ENCODE measurements around the gene EMX2.

EMX2 gene

DNA sequence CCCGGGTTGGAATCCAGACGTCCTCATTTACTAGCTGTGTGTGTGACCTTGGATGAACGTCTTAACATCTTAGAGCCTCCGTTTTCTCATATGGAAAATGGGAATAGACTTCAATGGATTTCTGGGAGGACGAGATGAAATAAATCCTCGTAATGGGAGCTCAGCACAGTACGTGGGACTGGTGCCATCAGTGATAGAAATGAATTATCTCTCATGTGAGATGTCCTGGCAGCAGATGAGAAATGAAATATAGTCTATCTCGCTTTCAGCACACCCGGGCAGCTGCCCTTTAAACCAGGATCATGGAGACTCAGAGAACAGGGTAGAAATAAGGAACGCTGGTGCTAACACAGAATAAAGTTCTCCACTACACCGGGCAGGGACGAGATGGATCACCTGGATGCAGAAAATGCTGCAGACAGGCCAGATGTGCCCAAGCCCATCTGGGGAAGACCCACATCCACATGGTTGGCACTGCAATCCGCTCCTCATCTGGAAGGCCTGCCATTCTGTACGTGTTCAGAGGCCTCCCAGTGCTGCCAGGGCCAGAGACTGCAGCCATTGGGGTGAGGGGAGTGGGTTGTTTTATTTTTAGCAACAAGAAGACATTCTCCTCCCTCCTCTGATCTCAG is 11.1 kb upstream of the EMX2 start:
- DNase-seq (ENCODE audit: low read depth) = no peak
- TF ChIP-seq, protein P1, sequence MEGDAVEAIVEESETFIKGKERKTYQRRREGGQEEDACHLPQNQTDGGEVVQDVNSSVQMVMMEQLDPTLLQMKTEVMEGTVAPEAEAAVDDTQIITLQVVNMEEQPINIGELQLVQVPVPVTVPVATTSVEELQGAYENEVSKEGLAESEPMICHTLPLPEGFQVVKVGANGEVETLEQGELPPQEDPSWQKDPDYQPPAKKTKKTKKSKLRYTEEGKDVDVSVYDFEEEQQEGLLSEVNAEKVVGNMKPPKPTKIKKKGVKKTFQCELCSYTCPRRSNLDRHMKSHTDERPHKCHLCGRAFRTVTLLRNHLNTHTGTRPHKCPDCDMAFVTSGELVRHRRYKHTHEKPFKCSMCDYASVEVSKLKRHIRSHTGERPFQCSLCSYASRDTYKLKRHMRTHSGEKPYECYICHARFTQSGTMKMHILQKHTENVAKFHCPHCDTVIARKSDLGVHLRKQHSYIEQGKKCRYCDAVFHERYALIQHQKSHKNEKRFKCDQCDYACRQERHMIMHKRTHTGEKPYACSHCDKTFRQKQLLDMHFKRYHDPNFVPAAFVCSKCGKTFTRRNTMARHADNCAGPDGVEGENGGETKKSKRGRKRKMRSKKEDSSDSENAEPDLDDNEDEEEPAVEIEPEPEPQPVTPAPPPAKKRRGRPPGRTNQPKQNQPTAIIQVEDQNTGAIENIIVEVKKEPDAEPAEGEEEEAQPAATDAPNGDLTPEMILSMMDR (IDR thresholded peaks at IDR 0.05; ENCODE audit: low read length, missing control alignments) = no peak
- H3K4me3 ChIP-seq (replicated peaks; ENCODE audit: low read depth, low read length) = no peak overlapping the region

DNA sequence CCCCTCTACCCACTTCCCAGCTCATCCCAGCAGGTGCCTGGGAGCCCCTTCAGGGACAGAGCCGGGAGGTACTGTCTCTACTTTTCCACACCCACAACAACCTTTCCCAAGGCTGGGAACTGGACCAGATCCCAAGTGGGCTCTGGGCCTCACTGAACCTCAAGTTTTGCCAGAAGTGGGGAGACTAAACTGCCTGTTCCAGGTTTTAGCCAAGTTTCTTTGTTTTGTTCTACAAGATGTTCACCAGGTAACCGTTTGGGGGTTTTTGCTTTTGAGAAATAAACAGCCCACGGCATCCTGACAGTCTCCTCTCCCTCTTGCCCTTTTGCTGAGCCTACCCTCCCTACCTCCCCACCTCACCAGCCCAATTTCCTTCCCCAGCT is 10.6 kb upstream of the EMX2 start:
- no peak for DNase-seq (ENCODE audit: low read depth)
- TF ChIP-seq, protein P1 (IDR thresholded peaks at IDR 0.05; ENCODE audit: low read length, missing control alignments) = no peak
- H3K4me3 ChIP-seq (replicated peaks; ENCODE audit: low read depth, low read length) = no peak overlapping the region

DNA sequence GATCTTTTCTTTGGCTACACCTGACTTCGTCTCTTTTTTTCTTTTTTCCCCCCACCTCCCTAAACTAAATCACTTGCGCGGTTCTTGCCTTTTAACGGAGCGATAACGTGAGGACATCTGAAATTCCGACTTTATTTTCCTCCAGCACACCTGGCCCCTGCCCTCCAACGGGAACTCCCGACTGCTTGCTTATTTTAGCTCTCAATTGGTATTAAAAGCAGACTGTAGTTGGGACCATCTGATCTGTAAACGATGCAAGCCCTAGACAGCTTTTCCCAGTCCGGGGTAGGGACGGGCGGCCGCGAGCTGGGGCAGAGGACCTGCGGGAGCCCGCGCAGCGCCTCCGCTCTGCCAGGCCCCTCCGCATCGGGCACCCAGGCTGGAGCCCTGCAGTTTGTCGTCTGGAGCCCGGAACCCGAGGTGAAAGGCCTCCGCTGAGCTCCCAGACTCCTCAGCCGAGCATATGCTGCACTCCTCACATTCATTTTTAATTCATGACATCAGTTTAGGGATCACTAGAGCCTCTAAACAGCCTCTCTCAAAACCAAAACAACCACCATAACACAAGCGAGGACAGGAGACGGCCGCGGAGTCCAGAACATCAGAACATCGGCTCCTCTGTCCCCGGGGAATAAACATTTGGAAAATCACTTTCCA is 10.0 kb upstream of the EMX2 start:
- TF ChIP-seq, protein P1 (IDR thresholded peaks at IDR 0.05; ENCODE audit: low read length, missing control alignments) = no peak
- DNase-seq (ENCODE audit: low read depth) = no peak
- H3K4me3 ChIP-seq (replicated peaks; ENCODE audit: low read depth, low read length) = no peak overlapping the region

DNA sequence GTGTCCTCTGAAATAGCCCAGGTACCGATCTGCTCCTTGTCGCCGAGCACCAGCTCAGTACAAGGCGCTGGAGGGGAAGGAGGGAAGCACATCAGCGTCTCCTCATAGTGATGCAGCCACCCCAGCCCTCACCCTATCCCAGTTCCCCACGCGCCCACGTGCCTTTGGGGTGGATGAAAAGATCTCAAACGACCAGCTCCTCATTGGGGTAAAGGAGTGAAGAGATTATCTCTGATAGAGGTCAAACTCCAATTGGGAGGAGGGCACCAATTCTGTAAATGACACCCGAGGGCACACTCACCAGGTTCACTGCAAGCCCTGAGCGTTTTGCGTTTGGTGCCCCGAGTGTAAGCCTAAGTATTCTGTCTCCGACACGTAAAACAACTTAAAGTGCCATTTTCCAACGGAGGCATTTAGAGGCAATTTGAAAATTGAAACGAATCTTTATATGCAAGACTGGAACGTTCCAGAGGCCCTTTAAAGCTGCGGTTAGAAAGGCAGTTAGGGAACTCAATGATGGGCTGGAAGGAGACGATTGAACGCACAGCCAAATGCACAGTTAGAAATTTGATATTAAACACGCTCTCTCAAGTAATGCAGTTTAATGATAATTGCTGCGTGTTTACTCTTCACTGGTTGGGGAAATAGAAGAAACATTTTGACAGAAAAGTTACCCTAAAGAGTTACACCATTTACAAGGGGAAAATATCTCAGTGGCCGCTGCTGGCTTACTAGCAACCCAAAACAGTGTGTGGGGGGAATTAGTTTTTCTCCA is 8.9 kb upstream of the EMX2 start:
- no peak overlapping the region for H3K4me3 ChIP-seq (replicated peaks; ENCODE audit: low read depth, low read length)
- TF ChIP-seq, protein P1 (IDR thresholded peaks at IDR 0.05; ENCODE audit: low read length, missing control alignments) = no peak
- no peak for DNase-seq (ENCODE audit: low read depth)

DNA sequence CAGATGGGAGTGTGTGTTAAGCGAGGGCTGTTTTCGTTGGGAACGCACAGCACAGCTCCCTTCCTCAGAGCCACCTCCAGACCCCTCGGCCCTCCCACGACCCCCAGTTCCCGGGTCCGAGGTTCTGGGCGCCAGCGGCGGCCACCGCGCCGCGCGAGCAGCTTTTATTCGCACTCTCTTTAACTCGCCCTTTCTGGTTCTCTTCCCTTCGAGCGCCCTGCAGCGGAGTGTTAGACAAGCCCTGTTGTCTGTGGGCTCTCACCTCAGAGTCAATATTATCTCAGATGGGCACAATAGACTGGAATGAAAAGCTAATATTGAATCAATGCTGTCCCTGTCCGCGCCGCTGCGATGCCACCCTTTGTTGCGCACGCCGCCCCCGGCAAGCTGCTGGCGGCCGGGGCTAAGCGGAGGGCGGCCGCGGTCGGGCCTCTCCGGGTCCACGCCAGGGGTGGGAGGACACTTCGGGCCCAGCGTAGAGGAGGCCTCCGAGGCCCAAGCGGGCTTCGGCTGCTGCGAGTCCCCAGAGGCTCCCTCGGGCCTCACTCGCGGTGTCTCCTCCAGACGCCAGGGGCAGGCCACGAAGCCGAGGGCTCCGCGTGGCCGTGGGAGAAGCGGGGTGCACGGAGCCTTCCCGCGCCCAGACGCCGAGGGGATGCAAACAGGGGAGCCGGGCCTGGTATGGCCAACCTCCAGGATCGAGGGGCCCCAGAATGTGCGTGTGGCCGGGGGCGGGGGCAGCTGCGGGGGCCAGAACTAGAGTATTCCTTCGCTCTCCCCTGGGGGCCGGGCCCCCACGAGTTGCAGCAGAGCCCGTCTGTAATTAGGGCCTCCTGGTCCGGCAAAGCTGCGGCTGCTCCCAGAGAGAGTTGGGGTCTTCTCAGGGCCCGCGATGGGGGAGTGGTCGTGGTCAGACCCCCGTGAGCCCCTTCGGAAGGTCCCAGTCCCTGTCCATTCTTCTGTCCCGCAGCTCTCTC is 7.9 kb upstream of the EMX2 start:
- peak overlapping the region; percentile 33 for H3K4me3 ChIP-seq (replicated peaks; ENCODE audit: low read depth, low read length)
- no peak for DNase-seq (ENCODE audit: low read depth)
- TF ChIP-seq, protein P1 (IDR thresholded peaks at IDR 0.05; ENCODE audit: low read length, missing control alignments) = no peak

DNA sequence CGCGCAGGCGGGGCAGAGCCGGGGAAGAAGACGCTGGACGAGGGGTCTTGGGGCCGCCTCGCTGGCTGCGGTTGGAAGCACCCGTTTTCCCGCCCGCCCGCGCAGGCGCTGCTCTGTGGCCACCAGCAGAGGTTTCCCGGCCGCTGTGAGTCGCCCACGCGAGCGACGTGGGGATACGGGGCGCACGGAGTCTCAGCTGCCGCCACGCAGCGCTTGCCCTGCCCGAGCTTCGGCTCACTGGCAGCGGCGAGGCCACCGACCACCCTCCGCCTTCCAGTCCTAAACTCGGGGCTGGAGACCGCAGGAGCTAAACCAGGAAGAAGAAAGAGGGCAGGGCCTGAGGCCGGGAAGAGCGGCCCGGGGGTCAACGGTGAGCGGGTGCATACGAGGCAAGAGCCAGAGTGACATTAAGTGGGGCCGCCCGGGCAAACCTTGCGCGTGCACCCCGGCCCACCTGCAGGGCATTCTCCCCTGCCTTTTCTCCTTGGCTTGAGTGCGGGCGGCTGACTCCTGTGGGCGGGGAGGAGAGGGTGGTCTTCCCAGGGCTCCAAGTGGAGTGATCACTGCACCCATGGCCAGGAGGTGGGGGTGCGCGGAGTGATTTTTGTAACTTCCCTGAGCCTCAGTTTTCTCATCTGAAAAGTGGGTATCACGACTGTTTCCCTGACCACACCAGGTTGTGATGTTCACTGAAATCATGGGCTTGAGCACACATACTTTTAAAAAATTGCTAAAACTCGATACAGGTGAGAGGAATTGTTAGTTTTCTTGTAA is 7.1 kb upstream of the EMX2 start:
- TF ChIP-seq, protein P1 (IDR thresholded peaks at IDR 0.05; ENCODE audit: low read length, missing control alignments) = no peak
- H3K4me3 ChIP-seq (replicated peaks; ENCODE audit: low read depth, low read length) = peak overlapping the region; percentile 33
- no peak for DNase-seq (ENCODE audit: low read depth)

Measured in fibroblast of pulmonary artery (primary cell).